Type B pancreatic cell (in vitro differentiated cells): ENCODE results near the gene ZW10. TPM values are rescaled to one million over a fixed set of nuclear protein-coding genes. Genes with fewer than 3 reads are reported as not detected.

ENCODE experiments used
- DNase-seq: peaks from one replicate; pipeline ENCODE4 v3.0.0; 2021; ENCODE audit warnings: mixed read lengths; ENCODE audit not compliant: unreplicated experiment; ENCODE audit errors: extremely low spot score
- H3K27ac Mint-ChIP-seq: 2 replicates; pipeline ENCODE4 v1.8.0; 2021; ENCODE audit warnings: mild to moderate bottlenecking, mixed read lengths
- H3K27me3 Mint-ChIP-seq: 2 replicates; pipeline ENCODE4 v1.8.0; 2021; ENCODE audit warnings: mixed read lengths
- H3K36me3 Mint-ChIP-seq: 2 replicates; pipeline ENCODE4 v1.8.0; 2021; ENCODE audit warnings: mixed read lengths
- H3K4me1 Mint-ChIP-seq: one replicate; pipeline ENCODE4 v1.8.0; 2021; ENCODE audit warnings: mixed read lengths; ENCODE audit not compliant: unreplicated experiment
- H3K4me3 Mint-ChIP-seq: 2 replicates; pipeline ENCODE4 v1.8.0; 2021; ENCODE audit warnings: mild to moderate bottlenecking, mixed read lengths
- H3K9me3 Mint-ChIP-seq: 2 replicates; pipeline ENCODE4 v1.8.0; 2021; ENCODE audit warnings: mixed read lengths
- long read RNA-seq: library from polyadenylated mRNA; unstranded; transcript quantifications from one replicate; pipeline ENCODE4 v2.0.0, GENCODE V29; 2020
- total RNA-seq: library from RNA; stranded (reverse); gene quantifications from 2 replicates; pipeline ENCODE4 v1.2.1, GENCODE V29; 2021; ENCODE audit warnings: low replicate concordance
- TF ChIP-seq, protein P1 (sequence below): fragments of 200-600 bp; sonication (generic); conservative IDR thresholded peaks from 2 replicates; pipeline ENCODE4 v1.5.0; 2021; ENCODE audit warnings: antibody characterized with exemption, mild to moderate bottlenecking

The ZW10 gene, protein sequence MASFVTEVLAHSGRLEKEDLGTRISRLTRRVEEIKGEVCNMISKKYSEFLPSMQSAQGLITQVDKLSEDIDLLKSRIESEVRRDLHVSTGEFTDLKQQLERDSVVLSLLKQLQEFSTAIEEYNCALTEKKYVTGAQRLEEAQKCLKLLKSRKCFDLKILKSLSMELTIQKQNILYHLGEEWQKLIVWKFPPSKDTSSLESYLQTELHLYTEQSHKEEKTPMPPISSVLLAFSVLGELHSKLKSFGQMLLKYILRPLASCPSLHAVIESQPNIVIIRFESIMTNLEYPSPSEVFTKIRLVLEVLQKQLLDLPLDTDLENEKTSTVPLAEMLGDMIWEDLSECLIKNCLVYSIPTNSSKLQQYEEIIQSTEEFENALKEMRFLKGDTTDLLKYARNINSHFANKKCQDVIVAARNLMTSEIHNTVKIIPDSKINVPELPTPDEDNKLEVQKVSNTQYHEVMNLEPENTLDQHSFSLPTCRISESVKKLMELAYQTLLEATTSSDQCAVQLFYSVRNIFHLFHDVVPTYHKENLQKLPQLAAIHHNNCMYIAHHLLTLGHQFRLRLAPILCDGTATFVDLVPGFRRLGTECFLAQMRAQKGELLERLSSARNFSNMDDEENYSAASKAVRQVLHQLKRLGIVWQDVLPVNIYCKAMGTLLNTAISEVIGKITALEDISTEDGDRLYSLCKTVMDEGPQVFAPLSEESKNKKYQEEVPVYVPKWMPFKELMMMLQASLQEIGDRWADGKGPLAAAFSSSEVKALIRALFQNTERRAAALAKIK
- total RNA-seq, result 19.9 and 21.9 TPM in 2 replicates
- long read RNA-seq, transcript ZW10-201 (16 exons, 2,992 nt), result major isoform, 101 of 122 reads
- long read RNA-seq, partial matches to known transcripts, result 7 of 122 reads
- long read RNA-seq, other reads (novel, unspliced or antisense), result 13 of 122 reads

DNA sequence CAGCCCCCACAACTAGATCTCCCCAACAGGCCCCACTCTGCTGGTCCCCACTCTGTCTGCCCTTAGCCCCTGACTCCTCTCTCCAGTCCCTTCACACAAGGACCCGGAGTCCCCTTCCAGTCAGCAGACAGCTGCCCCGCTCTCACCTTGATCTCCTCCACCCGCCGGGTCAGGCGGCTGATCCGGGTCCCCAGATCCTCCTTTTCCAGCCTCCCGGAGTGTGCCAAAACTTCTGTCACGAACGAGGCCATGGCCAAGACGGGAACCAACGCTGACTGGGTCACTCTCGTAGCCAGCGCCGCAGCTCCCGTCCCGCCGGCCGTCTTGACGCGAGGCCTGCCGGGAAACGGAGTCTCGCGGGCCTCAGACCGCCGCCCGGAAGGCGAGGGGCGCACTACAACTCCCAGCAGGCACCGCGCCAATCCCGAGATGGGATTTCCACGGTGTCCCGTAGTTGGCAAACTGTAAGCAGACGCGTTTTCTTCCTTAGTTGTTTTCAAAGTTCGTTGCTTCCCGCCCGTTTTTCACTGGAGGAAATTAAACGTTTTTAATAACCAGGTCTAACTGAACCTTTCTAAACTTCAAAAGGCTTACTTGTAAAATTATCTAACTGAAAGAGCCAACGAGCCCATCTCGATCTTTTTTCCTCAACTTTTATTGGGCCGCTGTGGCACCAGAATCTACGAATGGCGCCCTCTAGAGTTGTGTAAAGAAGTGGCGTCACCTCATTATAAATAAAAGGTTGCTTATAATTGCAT lies at the start of gene ZW10:
TSS of gene ZW10 (minus strand) at position 277 of the 758 bp plus-strand sequence. CDS start at position 251, 26 bp downstream.
- peak; percentile 96 for DNase-seq
- H3K4me1 Mint-ChIP-seq, result peaks cover 17% of the 10 kb centered on the region
- TF ChIP-seq, protein P1, sequence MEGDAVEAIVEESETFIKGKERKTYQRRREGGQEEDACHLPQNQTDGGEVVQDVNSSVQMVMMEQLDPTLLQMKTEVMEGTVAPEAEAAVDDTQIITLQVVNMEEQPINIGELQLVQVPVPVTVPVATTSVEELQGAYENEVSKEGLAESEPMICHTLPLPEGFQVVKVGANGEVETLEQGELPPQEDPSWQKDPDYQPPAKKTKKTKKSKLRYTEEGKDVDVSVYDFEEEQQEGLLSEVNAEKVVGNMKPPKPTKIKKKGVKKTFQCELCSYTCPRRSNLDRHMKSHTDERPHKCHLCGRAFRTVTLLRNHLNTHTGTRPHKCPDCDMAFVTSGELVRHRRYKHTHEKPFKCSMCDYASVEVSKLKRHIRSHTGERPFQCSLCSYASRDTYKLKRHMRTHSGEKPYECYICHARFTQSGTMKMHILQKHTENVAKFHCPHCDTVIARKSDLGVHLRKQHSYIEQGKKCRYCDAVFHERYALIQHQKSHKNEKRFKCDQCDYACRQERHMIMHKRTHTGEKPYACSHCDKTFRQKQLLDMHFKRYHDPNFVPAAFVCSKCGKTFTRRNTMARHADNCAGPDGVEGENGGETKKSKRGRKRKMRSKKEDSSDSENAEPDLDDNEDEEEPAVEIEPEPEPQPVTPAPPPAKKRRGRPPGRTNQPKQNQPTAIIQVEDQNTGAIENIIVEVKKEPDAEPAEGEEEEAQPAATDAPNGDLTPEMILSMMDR, result peak; percentile 97
- H3K27me3 Mint-ChIP-seq, result peaks cover 33% of the 10 kb centered on the region
- peak within 1 kb of the TSS; percentile 100 for H3K4me3 Mint-ChIP-seq
- H3K27ac Mint-ChIP-seq, result peak within 1 kb of the TSS; percentile 97
- peaks cover 8% of the 10 kb centered on the region for H3K36me3 Mint-ChIP-seq
- no peaks in the 10 kb centered on the region for H3K9me3 Mint-ChIP-seq

DNA sequence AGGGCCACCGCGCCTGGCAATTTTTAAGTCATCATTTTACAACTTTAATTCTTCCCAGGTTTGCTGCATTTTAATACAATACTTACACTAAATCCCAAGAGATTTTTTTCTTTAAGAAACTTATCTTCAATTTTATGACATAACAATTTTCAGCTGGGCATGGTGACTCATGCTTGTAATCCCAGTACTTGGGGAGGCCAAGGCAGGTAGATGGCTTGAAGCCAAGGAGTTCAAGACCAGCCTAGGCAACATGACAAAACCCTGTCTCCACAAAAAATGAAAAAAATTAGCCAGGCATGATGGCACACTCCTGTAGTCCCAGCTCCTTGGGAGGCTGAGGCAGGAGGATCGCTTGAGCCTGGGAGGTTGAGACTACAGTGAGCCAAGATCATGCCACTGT lies 44.9 kb upstream of the ZW10 start:
- peaks cover 43% of the 10 kb centered on the region for H3K36me3 Mint-ChIP-seq
- TF ChIP-seq, protein P1, result no peak
- no peaks in the 10 kb centered on the region for H3K27me3 Mint-ChIP-seq
- no peak for DNase-seq
- no peaks in the 10 kb centered on the region for H3K9me3 Mint-ChIP-seq
- H3K27ac Mint-ChIP-seq, result no peak overlapping the region
- H3K4me3 Mint-ChIP-seq, result no peak overlapping the region
- no peaks in the 10 kb centered on the region for H3K4me1 Mint-ChIP-seq

DNA sequence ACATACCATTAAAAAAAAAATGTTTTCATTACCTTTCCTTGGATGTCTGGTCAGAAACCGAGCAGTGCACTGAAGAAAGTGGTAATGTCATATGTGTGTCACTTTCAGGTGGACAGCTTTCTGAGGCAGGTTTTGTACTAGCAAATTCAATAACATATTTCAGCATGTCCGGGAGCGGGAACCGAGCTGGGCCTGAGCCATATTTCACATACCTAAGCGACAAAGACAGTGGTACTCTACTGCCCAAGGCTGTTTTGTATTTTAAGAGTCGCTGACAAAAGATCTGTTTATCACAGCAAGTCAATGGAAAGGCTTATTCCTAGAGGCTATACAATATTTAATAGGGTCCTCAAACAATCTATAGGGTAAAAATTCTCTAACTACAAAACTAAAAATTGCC lies 44.1 kb upstream of the ZW10 start:
- H3K9me3 Mint-ChIP-seq, result no peaks in the 10 kb centered on the region
- peaks cover 37% of the 10 kb centered on the region for H3K36me3 Mint-ChIP-seq
- no peaks in the 10 kb centered on the region for H3K27me3 Mint-ChIP-seq
- no peak overlapping the region for H3K27ac Mint-ChIP-seq
- H3K4me1 Mint-ChIP-seq, result no peaks in the 10 kb centered on the region
- DNase-seq, result no peak
- TF ChIP-seq, protein P1, result no peak
- H3K4me3 Mint-ChIP-seq, result no peak overlapping the region

DNA sequence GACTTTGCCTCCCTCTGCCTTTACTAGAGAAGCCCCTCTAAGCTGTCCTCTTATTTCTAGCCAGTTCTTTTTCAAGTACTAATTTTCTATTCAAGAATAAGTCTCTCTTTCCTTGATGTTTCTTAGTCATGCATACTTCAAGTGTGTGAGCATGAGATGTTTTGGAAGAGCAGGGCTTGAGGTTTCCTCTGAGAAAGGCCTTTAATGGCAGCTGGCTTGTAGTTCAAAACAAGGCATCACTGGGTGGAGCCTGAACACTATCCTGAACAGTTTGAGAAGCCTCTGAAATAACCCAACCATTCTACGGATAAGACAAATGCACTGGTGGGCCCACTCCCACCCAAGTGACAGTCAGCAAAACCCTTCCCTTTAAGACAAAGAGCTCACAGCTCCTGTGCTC lies 43.7 kb upstream of the ZW10 start:
- TF ChIP-seq, protein P1, result no peak
- Mint-ChIP-seq H3K36me3 (peaks cover 35% of the 10 kb centered on the region), H3K27me3 (no peaks in the 10 kb centered on the region), H3K27ac (no peak overlapping the region), H3K4me1 (no peaks in the 10 kb centered on the region), H3K4me3 (no peak overlapping the region), H3K9me3 (no peaks in the 10 kb centered on the region)
- DNase-seq, result no peak

DNA sequence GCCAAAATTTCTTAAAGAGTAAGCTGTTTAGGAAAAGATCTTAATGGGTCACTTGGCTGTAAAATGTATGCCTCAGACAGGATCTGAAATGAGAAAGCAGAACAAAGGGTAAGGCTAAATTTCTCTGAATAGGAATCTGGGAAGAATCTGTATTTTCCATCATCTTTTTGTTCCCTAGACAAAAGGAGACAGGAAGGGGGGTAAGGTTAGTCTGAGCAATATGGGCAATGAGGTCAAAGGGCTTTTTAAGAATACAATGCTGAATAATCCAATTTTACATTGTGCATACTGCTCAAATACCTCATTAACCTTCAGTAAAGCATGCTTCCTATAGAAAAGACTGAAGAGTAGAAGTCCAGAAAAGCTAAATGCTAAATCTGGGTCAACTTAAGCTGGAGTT lies 40.7 kb upstream of the ZW10 start:
- H3K27me3 Mint-ChIP-seq, result no peaks in the 10 kb centered on the region
- H3K36me3 Mint-ChIP-seq, result peaks cover 33% of the 10 kb centered on the region
- H3K9me3 Mint-ChIP-seq, result no peaks in the 10 kb centered on the region
- DNase-seq, result no peak
- no peaks in the 10 kb centered on the region for H3K4me1 Mint-ChIP-seq
- no peak overlapping the region for H3K4me3 Mint-ChIP-seq
- H3K27ac Mint-ChIP-seq, result no peak overlapping the region
- TF ChIP-seq, protein P1, result no peak
